OCI-LY7 (cell line): ENCODE measurements around the gene SLC26A3.

Source experiments
- CTCF ChIP-seq: fragments of 200-600 bp; sonication (generic); conservative IDR thresholded peaks from 2 replicates; pipeline ENCODE4 v1.5.1; 2014; ENCODE audit warnings: mild to moderate bottlenecking, antibody characterized with exemption, low read length, moderate library complexity, mixed read lengths
- EZH2phosphoT487 ChIP-seq: fragments of 200-600 bp; sonication (generic); IDR thresholded peaks from 2 replicates; pipeline ENCODE4 v1.6.1; 2018; ENCODE audit warnings: low read depth, borderline replicate concordance, mild to moderate bottlenecking, mixed run types, antibody characterized with exemption, low read length, moderate library complexity, mixed read lengths

DNA sequence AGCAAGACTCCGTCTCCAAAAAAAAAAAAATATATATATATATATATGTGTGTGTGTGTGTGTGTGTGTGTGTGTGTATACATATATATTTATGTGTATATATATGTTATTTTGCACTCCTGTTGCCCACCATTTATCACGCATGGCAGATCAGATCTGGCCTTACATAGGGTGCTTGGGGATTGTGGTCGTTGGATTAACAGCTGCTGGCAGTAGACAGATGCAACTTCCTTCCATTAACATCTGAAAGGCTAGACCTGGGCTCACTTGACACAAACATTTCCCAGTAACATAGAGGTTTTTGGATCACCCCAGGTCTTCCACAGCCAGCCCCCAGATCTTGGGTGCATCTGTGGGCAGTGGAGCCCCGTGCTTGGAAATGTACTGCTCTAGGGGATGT, 47.2 kb upstream of the SLC26A3 start:
- TF ChIP-seq CTCF: no peak
- TF ChIP-seq EZH2phosphoT487: no peak
